Esophagus muscularis mucosa (tissue), 4 donors: ENCODE measurements around the gene CACNB4. TPM values are rescaled to one million over a fixed set of nuclear protein-coding genes. Genes with fewer than 3 reads are reported as not detected.

Experiments used
- DNase-seq: peaks from one replicate; pipeline ENCODE4 v3.0.0-alpha.2; 2017; ENCODE audit errors: extremely low spot score
- H3K27ac ChIP-seq, 4 donors: fragments of 200-600 bp; sonication (generic); replicated peaks in 1 of 4; 1 replicate in 3 of 4; 2 replicates in 1 of 4; pipeline ENCODE4 v1.5.1; 2016 to 2019; ENCODE audit warnings: mild to moderate bottlenecking in 1 of 4
- H3K27me3 ChIP-seq, 4 donors: fragments of 200-600 bp; sonication (generic); one replicate each; pipeline versions ENCODE4 v1.5.1 to v1.6.0; 2016 to 2019
- H3K36me3 ChIP-seq, 4 donors: fragments of 200-600 bp; sonication (generic); one replicate each; pipeline ENCODE4 v1.5.1; 2016 to 2019
- H3K4me1 ChIP-seq, 4 donors: fragments of 200-600 bp; sonication (generic); one replicate each; pipeline ENCODE4 v1.5.1; 2016 to 2019
- H3K4me3 ChIP-seq, 4 donors: fragments of 200-600 bp; sonication (generic); 1 replicate in 2 of 4; 2 replicates in 2 of 4; pipeline ENCODE4 v1.5.1; 2016 to 2019; ENCODE audit warnings: mild to moderate bottlenecking in 4 of 4, moderate library complexity in 1 of 4
- H3K9me3 ChIP-seq, 4 donors: fragments of 200-600 bp; sonication (generic); 1 replicate in 3 of 4; 2 replicates in 1 of 4; pipeline ENCODE4 v1.5.1; 2016 to 2019
- CTCF ChIP-seq, 3 experiments: fragments of 200-600 bp in 2 of 3; fragments of 450-650 bp in 1 of 3; sonication (generic) in 2 of 3; IDR thresholded peaks; one replicate each; pipeline ENCODE4 v1.5.1; 2017 to 2019; ENCODE audit warnings: antibody characterized with exemption in 3 of 3, mild to moderate bottlenecking in 2 of 3, moderate library complexity in 1 of 3
- EP300 ChIP-seq: sonication (generic); formaldehyde crosslinking; IDR thresholded peaks from one replicate; pipeline ENCODE4 v1.6.1; 2017; ENCODE audit warnings: antibody characterized with exemption
- POLR2A ChIP-seq: fragments of 450-650 bp; IDR thresholded peaks from one replicate; pipeline ENCODE4 v1.6.1; 2017; ENCODE audit warnings: antibody characterized with exemption, moderate library complexity, mild to moderate bottlenecking, low read depth
- POLR2AphosphoS5 ChIP-seq, 2 donors: sonication (generic); formaldehyde crosslinking; IDR thresholded peaks; one replicate each; pipeline ENCODE4 v1.6.1; 2017; ENCODE audit warnings: antibody characterized with exemption in 2 of 2
- WGBS: methylation state at CpG from one replicate; pipeline ENCODE4 v1.1.5; 2018; 5-methylcytosine and 5-hydroxymethylcytosine counted together
- intact Hi-C: fragments of 100-400 bp; cut with DNase I; formaldehyde crosslinking; loops from one replicate; pipeline ENCODE4 v1.15.1; 2023
- total RNA-seq, 4 donors: library from RNA; depleted of rRNA; stranded (reverse); fragments of >200 nt; gene quantifications; one replicate each; pipeline versions ENCODE4 v1.1.0 to v1.2.1, GENCODE V29; 2016

CACNB4 gene
- total RNA-seq, 4 donors from 2014 or later = 1.7 to 3.5 (median 2.3) TPM

- TF ChIP-seq POLR2A (no peak), POLR2AphosphoS5 (IDR thresholded peaks at IDR 0.05) (no peak), CTCF (IDR thresholded peaks at IDR 0.05) (peak; percentile 40 to 69 (median 48))
- no peaks in the 10 kb centered on the region for H3K9me3 ChIP-seq
- H3K4me1 ChIP-seq = peaks cover 0 to 15% (median 11%) of the 10 kb centered on the region in 4 donors
- H3K27me3 ChIP-seq = no peaks in the 10 kb centered on the region
- H3K4me3 ChIP-seq = no peak overlapping the region
- intact Hi-C loops = no loop called here
- peaks cover 16 to 59% (median 43%) of the 10 kb centered on the region in 4 donors for H3K36me3 ChIP-seq
- H3K27ac ChIP-seq = no peak overlapping the region
- 94% methylated on average over 5 of the region's 5 CpGs for WGBS
- DNase-seq = no peak
These were observed 290.4 kb downstream of the CACNB4 start for GRCh38 chr2:151808258-151809072.

- no peak for DNase-seq
- Histone ChIP-seq H3K4me3 (no peak overlapping the region), H3K36me3 (peaks cover 4 to 60% (median 39%) of the 10 kb centered on the region in 4 donors), H3K27ac (no peak overlapping the region), H3K9me3 (no peaks in the 10 kb centered on the region), H3K4me1 (peaks cover 0 to 15% (median 11%) of the 10 kb centered on the region in 4 donors), H3K27me3 (no peaks in the 10 kb centered on the region)
- TF ChIP-seq EP300 (no peak), POLR2A (no peak), POLR2AphosphoS5 (IDR thresholded peaks at IDR 0.05) (no peak), CTCF (IDR thresholded peaks at IDR 0.05) (no peak)
- intact Hi-C loops = no loop called here
These were observed 292.9 kb downstream of the CACNB4 start for GRCh38 chr2:151805961-151806360.

GRCh38 chr2:151805343-151805742 is 293.5 kb downstream of the CACNB4 start:
- Histone ChIP-seq H3K27me3 (no peaks in the 10 kb centered on the region), H3K4me3 (no peak overlapping the region), H3K4me1 (peaks cover 0 to 15% (median 11%) of the 10 kb centered on the region in 4 donors), H3K36me3 (peaks cover 0 to 54% (median 36%) of the 10 kb centered on the region in 4 donors), H3K27ac (no peak overlapping the region), H3K9me3 (no peaks in the 10 kb centered on the region)
- TF ChIP-seq POLR2A = no peak
- TF ChIP-seq POLR2AphosphoS5 (IDR thresholded peaks at IDR 0.05) = no peak
- no peak for TF ChIP-seq CTCF (IDR thresholded peaks at IDR 0.05)
- TF ChIP-seq EP300 = no peak
- intact Hi-C loops = no loop called here
- 96% methylated on average over 1 of the region's 1 CpG for WGBS
- no peak for DNase-seq

- TF ChIP-seq CTCF (IDR thresholded peaks at IDR 0.05) (no peak), EP300 (no peak), POLR2AphosphoS5 (IDR thresholded peaks at IDR 0.05) (no peak), POLR2A (no peak)
- no peak overlapping the region for H3K27ac ChIP-seq
- no peaks in the 10 kb centered on the region for H3K27me3 ChIP-seq
- H3K4me3 ChIP-seq = no peak overlapping the region
- intact Hi-C loops = no loop called here
- no peak for DNase-seq
- H3K4me1 ChIP-seq = peaks cover 0 to 12% (median 6%) of the 10 kb centered on the region in 4 donors
- no peaks in the 10 kb centered on the region for H3K9me3 ChIP-seq
- peaks cover 0 to 54% (median 35%) of the 10 kb centered on the region in 4 donors for H3K36me3 ChIP-seq
These were observed 295.0 kb downstream of the CACNB4 start for GRCh38 chr2:151803811-151804210.
